IMR-90 (cell line): Measurements from ENCODE around the gene PI4KA. TPM values are rescaled to one million over a fixed set of nuclear protein-coding genes. Genes with fewer than 3 reads are reported as not detected.
A peak's percentile ranks its signal among the peaks of the same experiment; 100 is the strongest.

ENCODE experiments used
- ATAC-seq: fragments of 200-7000 bp; cut with Tn5 transposase; 2 replicates; pipeline ENCODE4 v1.9.1; 2020; ENCODE audit warnings: low read depth, mild to moderate bottlenecking, moderate library complexity
- BruUV-seq: library from RNA; stranded (reverse); fragments of 400-500 nt; replicated peaks from 2 replicates; lab custom pipeline; 2021; lab: Mats Ljungman, UMichigan
- CTCF ChIA-PET: fragments of 300-600 bp; formaldehyde crosslinking; extraction: SDS; loops from one replicate; lab custom pipeline; 2021; ENCODE audit warnings: antibody characterized with exemption; lab: Yijun Ruan, JAX
- POLR2A ChIA-PET: fragments of 300-600 bp; sonication (Branson Sonifier 250); formaldehyde crosslinking; loops from one replicate; lab custom pipeline; 2022; ENCODE audit warnings: antibody characterized with exemption; ENCODE audit not compliant: unreplicated experiment; lab: Charles Lee
- DNase-seq: peaks from one replicate; pipeline ENCODE4 v3.0.0; 2013
- H2AFZ ChIP-seq: replicated peaks from 2 replicates; pipeline ENCODE3; 2013; ENCODE audit warnings: low read length, mild to moderate bottlenecking; ENCODE audit not compliant: poor library complexity
- H2AK5ac ChIP-seq: 2 replicates; pipeline ENCODE4 v1.6.1; 2013; ENCODE audit warnings: low read depth, low read length, inconsistent platforms
- H2AK9ac ChIP-seq: replicated peaks from 2 replicates; pipeline ENCODE3; 2013; ENCODE audit warnings: mild to moderate bottlenecking, low read depth, low read length, moderate library complexity; ENCODE audit not compliant: poor library complexity
- H2BK120ac ChIP-seq: 2 replicates; pipeline ENCODE4 v1.6.1; 2013; ENCODE audit warnings: low read depth, low read length, inconsistent platforms
- H2BK15ac ChIP-seq: 3 replicates; pipeline ENCODE4 v1.6.1; 2013; ENCODE audit warnings: low read depth, low read length, inconsistent platforms
- H2BK20ac ChIP-seq: 2 replicates; pipeline ENCODE4 v1.6.1; 2013; ENCODE audit warnings: low read depth, mild to moderate bottlenecking, inconsistent platforms, low read length, moderate library complexity
- H2BK5ac ChIP-seq: 2 replicates; pipeline ENCODE4 v1.6.1; 2013; ENCODE audit warnings: mild to moderate bottlenecking, low read depth, low read length, inconsistent platforms; ENCODE audit not compliant: poor library complexity, severe bottlenecking
- H3K14ac ChIP-seq: replicated peaks from 2 replicates; pipeline ENCODE4 v1.6.1; 2013; ENCODE audit warnings: low read depth, low read length, inconsistent platforms
- H3K18ac ChIP-seq: 2 replicates; pipeline ENCODE4 v1.6.1; 2013; ENCODE audit warnings: low read depth, low read length, control low read depth
- H3K23ac ChIP-seq: 2 replicates; pipeline ENCODE4 v1.6.1; 2013; ENCODE audit warnings: low read depth, low read length, inconsistent platforms
- H3K27ac ChIP-seq: 2 replicates; pipeline ENCODE4 v1.5.1; 2013; ENCODE audit warnings: mild to moderate bottlenecking, control low read depth, low read length; ENCODE audit not compliant: insufficient read depth
- H3K27me3 ChIP-seq: 2 replicates; pipeline ENCODE4 v1.6.1; 2013; ENCODE audit warnings: low read length; ENCODE audit not compliant: control insufficient read depth, insufficient read depth
- H3K36me3 ChIP-seq: 2 replicates; pipeline ENCODE4 v1.6.1; 2013; ENCODE audit warnings: low read length, mixed read lengths; ENCODE audit not compliant: control insufficient read depth, insufficient read depth
- H3K4ac ChIP-seq: 2 replicates; pipeline ENCODE4 v1.6.1; 2013; ENCODE audit warnings: low read depth, low read length, inconsistent platforms
- H3K4me1 ChIP-seq: 2 replicates; pipeline ENCODE4 v1.6.1; 2013; ENCODE audit warnings: low read length, mixed read lengths; ENCODE audit not compliant: control insufficient read depth, insufficient read depth
- H3K4me2 ChIP-seq: 2 replicates; pipeline ENCODE4 v1.6.1; 2013; ENCODE audit warnings: low read depth, mild to moderate bottlenecking, control low read depth, low read length, moderate library complexity
- H3K4me3 ChIP-seq: 2 replicates; pipeline ENCODE4 v1.5.1; 2013; ENCODE audit warnings: low read depth, mild to moderate bottlenecking, control low read depth, low read length, moderate library complexity; ENCODE audit not compliant: insufficient read depth
- H3K56ac ChIP-seq: 2 replicates; pipeline ENCODE4 v1.6.1; 2013; ENCODE audit warnings: low read length, inconsistent platforms; ENCODE audit not compliant: insufficient read depth; ENCODE audit errors: extremely low read depth
- H3K79me1 ChIP-seq, 2 experiments: 2 replicates each; pipeline ENCODE4 v1.6.1; 2013; ENCODE audit warnings: low read length in 2 of 2, inconsistent platforms in 1 of 2, low read depth in 1 of 2
- H3K9ac ChIP-seq: 2 replicates; pipeline ENCODE4 v1.6.1; 2013; ENCODE audit warnings: low read depth, low read length, control low read depth
- H3K9me1 ChIP-seq: 2 replicates; pipeline ENCODE4 v1.6.1; 2013; ENCODE audit warnings: low read length, inconsistent platforms; ENCODE audit not compliant: insufficient read depth
- H3K9me3 ChIP-seq: 2 replicates; pipeline ENCODE4 v1.6.1; 2013; ENCODE audit warnings: low read length; ENCODE audit not compliant: control insufficient read depth, insufficient read depth
- H4K20me1 ChIP-seq: 2 replicates; pipeline ENCODE4 v1.6.1; 2013; ENCODE audit warnings: low read length, inconsistent platforms; ENCODE audit not compliant: insufficient read depth
- H4K5ac ChIP-seq: 2 replicates; pipeline ENCODE4 v1.6.1; 2013; ENCODE audit warnings: mild to moderate bottlenecking, low read depth, low read length, control low read depth
- H4K8ac ChIP-seq, 2 experiments: 2 replicates each; pipeline ENCODE4 v1.6.1; 2013; ENCODE audit warnings: low read depth in 2 of 2, low read length in 2 of 2, control low read depth in 1 of 2, inconsistent platforms in 1 of 2
- H4K91ac ChIP-seq: 2 replicates; pipeline ENCODE4 v1.6.1; 2013; ENCODE audit warnings: low read depth, low read length, inconsistent platforms; ENCODE audit not compliant: insufficient read depth
- BHLHE40 ChIP-seq: fragments of 150-350 bp; IDR thresholded peaks from 2 replicates; pipeline ENCODE4 v1.6.1; 2016; ENCODE audit warnings: mild to moderate bottlenecking, low read depth, low read length
- CEBPB ChIP-seq: IDR thresholded peaks from 2 replicates; pipeline ENCODE4 v1.6.1; 2012; ENCODE audit warnings: low read depth, low read length, improper control_type of control experiment
- CHD1 ChIP-seq: IDR thresholded peaks from 2 replicates; pipeline ENCODE4 v1.6.1; 2012; ENCODE audit warnings: low read depth, low read length, improper control_type of control experiment
- CTCF ChIP-seq: conservative IDR thresholded peaks from 2 replicates; pipeline ENCODE4 v1.5.1; 2012; ENCODE audit warnings: mild to moderate bottlenecking, low read depth, low read length, improper control_type of control experiment
- ELK1 ChIP-seq: fragments of 150-350 bp; IDR thresholded peaks from 2 replicates; pipeline ENCODE4 v1.6.1; 2016; ENCODE audit warnings: low read depth, mild to moderate bottlenecking, low read length, moderate library complexity, borderline replicate concordance
- FOS ChIP-seq: fragments of 150-350 bp; IDR thresholded peaks from 2 replicates; pipeline ENCODE4 v1.6.1; 2016; ENCODE audit warnings: low read depth, low read length
- MAFK ChIP-seq: IDR thresholded peaks from 2 replicates; pipeline ENCODE4 v1.6.1; 2012; ENCODE audit warnings: low read depth, low read length, improper control_type of control experiment
- MXI1 ChIP-seq: IDR thresholded peaks from 2 replicates; pipeline ENCODE4 v1.6.1; 2012; ENCODE audit warnings: low read depth, mild to moderate bottlenecking, low read length, moderate library complexity, borderline replicate concordance
- POLR2A ChIP-seq: IDR thresholded peaks from 2 replicates; pipeline ENCODE4 v1.6.1; 2012; ENCODE audit warnings: mild to moderate bottlenecking, low read depth, low read length
- RFX5 ChIP-seq: IDR thresholded peaks from 2 replicates; pipeline ENCODE4 v1.8.0; 2012; ENCODE audit warnings: low read depth, mild to moderate bottlenecking, low read length, moderate library complexity
- USF2 ChIP-seq: fragments of 150-350 bp; IDR thresholded peaks from 2 replicates; pipeline ENCODE4 v1.6.1; 2017; ENCODE audit warnings: mild to moderate bottlenecking, antibody characterized with exemption, low read length, low read depth
- WGBS, 2 experiments: methylation state at CpG; one replicate each; pipeline versions ENCODE4 v1.1.5 to v1.1.7; 2013; ENCODE audit warnings: missing lambda C conversion rate in 2 of 2; ENCODE audit not compliant: insufficient read length in 1 of 2; ENCODE audit errors: extremely low coverage in 2 of 2; 5-methylcytosine and 5-hydroxymethylcytosine counted together
- dilution Hi-C: fragments of 300-500 bp; cut with HindIII; formaldehyde crosslinking; loops from one replicate; pipeline ENCODE4 v1.14.3; 2018; ENCODE audit warnings: low sequenced_read_pairs; ENCODE audit not compliant: unreplicated experiment
- in situ Hi-C: fragments of 300-500 bp; cut with MboI; formaldehyde crosslinking; loops from 3 replicates; pipeline ENCODE4 v1.14.3; 2019; ENCODE audit warnings: low sequenced_read_pairs, inconsistent platforms, mixed read lengths
- intact Hi-C: fragments of 100-400 bp; cut with micrococcal nuclease; formaldehyde crosslinking; loops from 2 replicates; pipeline ENCODE4 v1.10.0; 2022
- polyA plus RNA-seq, 3 experiments: library from polyadenylated mRNA; depleted of rRNA; stranded (reverse); fragments of >200 nt; gene quantifications; 2 replicates each; pipeline ENCODE4 v1.2.3, GENCODE V29; 2012; ENCODE audit warnings: low replicate concordance in 1 of 3
- total RNA-seq: library from RNA; depleted of rRNA; stranded (reverse); fragments of >200 nt; gene quantifications from 2 replicates; pipeline ENCODE4 v1.2.3, GENCODE V29; 2012

The PI4KA gene
- total and polyA plus RNA-seq, 2 of the 4 experiments (the other 2 are of a cell fraction): 16.8 to 35.5 TPM

- Histone ChIP-seq H2BK15ac (peak overlapping the region; percentile 4; the same call in 1 of the 3 replicates), H3K4ac (peak overlapping the region; percentile 35), H3K27ac (peak overlapping the region; percentile 53; the same call in 1 of the 2 replicates), H3K4me2 (peak overlapping the region; percentile 33), H3K9ac (peak overlapping the region; percentile 17; the same call in 1 of the 2 replicates), H4K8ac (peak overlapping the region in 1 of 2 experiments; percentile 26; a peak in 1 of 4 replicates), H3K27me3 (no peaks in the 10 kb centered on the region), H2AK9ac (no peak overlapping the region), H3K18ac (0 out of 2 replicates have a peak overlapping the region, but pooled peaks have one; percentile 4), H3K79me1 (0 out of 4 replicates have a peak, but pooled peaks cover 0 to 2% of the 10 kb centered on the region in 2 experiments), H4K91ac (peak overlapping the region; percentile 5; the same call in 1 of the 2 replicates), H2AFZ (no peak overlapping the region), H3K36me3 (no peaks in the 10 kb centered on the region), H4K20me1 (no peaks in the 10 kb centered on the region), H2BK120ac (peak overlapping the region; percentile 52; the same call in 1 of the 2 replicates), H3K14ac (peak overlapping the region; percentile 28; the same call in 1 of the 2 replicates), H3K9me1 (0 out of 2 replicates have a peak, but pooled peaks cover 10% of the 10 kb centered on the region), H2BK20ac (peak overlapping the region; percentile 7; the same call in 1 of the 2 replicates), H3K23ac (no peak overlapping the region), H2AK5ac (peak overlapping the region; percentile 46), H3K4me1 (peaks cover 10% of the 10 kb centered on the region), H3K4me3 (no peak overlapping the region), H2BK5ac (peak overlapping the region; percentile 38), H4K5ac (no peak overlapping the region), H3K56ac (no peak overlapping the region), H3K9me3 (no peaks in the 10 kb centered on the region)
- ChIA-PET POLR2A (no interaction called here), CTCF (interaction anchor here (1.0 kb wide), 1 partner anchor 13 kb away, joined by 7 read pairs; the partner anchor contains the start of gene CRKL)
- peak; percentile 99 for DNase-seq
- intact Hi-C loops: no loop called here
- WGBS, 2 experiments: 67% methylated on average over 3 of the region's 7 CpGs; no CpG with 5 or more reads in 1 of the 2 experiments
- in situ Hi-C loops: no loop called here
- dilution Hi-C loops: no loop called here
- TF ChIP-seq CEBPB: peak; percentile 100
- no peak for TF ChIP-seq CTCF
- no peak for TF ChIP-seq ELK1
- no peak for TF ChIP-seq USF2
- peak; percentile 79 for TF ChIP-seq BHLHE40
- TF ChIP-seq MXI1: no peak
- TF ChIP-seq RFX5: no peak
- TF ChIP-seq FOS: peak; percentile 98
- TF ChIP-seq MAFK: peak; percentile 46; the same call in 1 of the 2 replicates
- no peak for TF ChIP-seq CHD1
- TF ChIP-seq POLR2A: no peak
- BruUV-seq: no TSS peak
- peak; percentile 96 for ATAC-seq
Observed at GRCh38 chr22:20904008-20904979, 45.7 kb upstream of the PI4KA start.
